HEK293 (cell line): ENCODE results near the gene MCU.
A peak's percentile ranks its signal among the peaks of the same experiment; 100 is the strongest.

ENCODE experiments used
- BCL11A ChIP-seq: fragments of 450-650 bp; formaldehyde crosslinking; IDR thresholded peaks from 2 replicates; pipeline ENCODE4 v1.5.1; 2016; ENCODE audit warnings: low read depth, missing biosample characterization, missing genetic modification characterization
- KLF10 ChIP-seq: fragments of 450-650 bp; IDR thresholded peaks from 2 replicates; pipeline ENCODE4 v1.5.1; 2018; ENCODE audit warnings: missing biosample characterization, mild to moderate bottlenecking, missing genetic modification characterization
- MEIS1 ChIP-seq: sonication (generic); formaldehyde crosslinking; IDR thresholded peaks from 2 replicates; pipeline ENCODE4 v1.8.1; 2022; ENCODE audit warnings: missing genetic modification reagents, mild to moderate bottlenecking, borderline replicate concordance
- MZF1 ChIP-seq: fragments of 450-650 bp; formaldehyde crosslinking; IDR thresholded peaks from 2 replicates; pipeline ENCODE4 v1.5.1; 2017; ENCODE audit warnings: missing biosample characterization, missing genetic modification characterization, borderline replicate concordance
- ZFP3 ChIP-seq: fragments of 450-650 bp; formaldehyde crosslinking; IDR thresholded peaks from 2 replicates; pipeline ENCODE4 v1.5.1; 2016; ENCODE audit warnings: low read depth, missing biosample characterization, missing genetic modification characterization
- ZNF10 ChIP-seq: fragments of 450-650 bp; formaldehyde crosslinking; IDR thresholded peaks from 2 replicates; pipeline ENCODE4 v1.5.1; 2017; ENCODE audit warnings: missing biosample characterization, missing genetic modification characterization
- ZNF132 ChIP-seq: fragments of 450-650 bp; formaldehyde crosslinking; IDR thresholded peaks from 2 replicates; pipeline ENCODE4 v1.5.1; 2017; ENCODE audit warnings: missing biosample characterization, missing genetic modification characterization, borderline replicate concordance
- ZNF558 ChIP-seq: fragments of 450-650 bp; formaldehyde crosslinking; IDR thresholded peaks from 2 replicates; pipeline ENCODE4 v1.5.1; 2016; ENCODE audit warnings: missing biosample characterization, missing genetic modification characterization
- ZNF664 ChIP-seq: fragments of 450-650 bp; formaldehyde crosslinking; IDR thresholded peaks from 2 replicates; pipeline ENCODE4 v1.5.1; 2016; ENCODE audit warnings: missing biosample characterization, missing genetic modification characterization
- ZNF843 ChIP-seq: fragments of 450-650 bp; formaldehyde crosslinking; IDR thresholded peaks from 2 replicates; pipeline ENCODE4 v1.5.1; 2016; ENCODE audit warnings: missing biosample characterization, missing genetic modification characterization
- ZXDB ChIP-seq: fragments of 450-650 bp; formaldehyde crosslinking; IDR thresholded peaks from 2 replicates; pipeline ENCODE4 v1.5.1; 2016; ENCODE audit warnings: missing biosample characterization, missing genetic modification characterization
- TF ChIP-seq, protein P1 (sequence below): fragments of 450-650 bp; formaldehyde crosslinking; IDR thresholded peaks from 2 replicates; pipeline ENCODE4 v1.5.1; 2016; ENCODE audit warnings: missing biosample characterization, missing genetic modification characterization
- TF ChIP-seq, protein P2 (sequence below): fragments of 450-650 bp; formaldehyde crosslinking; IDR thresholded peaks from 2 replicates; pipeline ENCODE4 v1.5.0; 2017; ENCODE audit warnings: missing biosample characterization, missing genetic modification characterization, borderline replicate concordance
- TF ChIP-seq, protein P3 (sequence below): fragments of 450-650 bp; formaldehyde crosslinking; IDR thresholded peaks from 2 replicates; pipeline ENCODE4 v1.5.1; 2016; ENCODE audit warnings: missing biosample characterization, missing genetic modification characterization
- TF ChIP-seq, protein P4 (sequence below): fragments of 450-650 bp; formaldehyde crosslinking; IDR thresholded peaks from 2 replicates; pipeline ENCODE4 v1.5.1; 2016; ENCODE audit warnings: missing biosample characterization, missing genetic modification characterization
- TF ChIP-seq, protein P5 (sequence below): fragments of 450-650 bp; formaldehyde crosslinking; IDR thresholded peaks from 2 replicates; pipeline ENCODE4 v1.5.1; 2016; ENCODE audit warnings: missing biosample characterization, missing genetic modification characterization, borderline replicate concordance
- TF ChIP-seq, protein P6 (sequence below): fragments of 450-650 bp; IDR thresholded peaks from 2 replicates; pipeline ENCODE4 v1.5.1; 2018; ENCODE audit warnings: missing biosample characterization, missing genetic modification characterization
- TF ChIP-seq, protein P7 (sequence below): fragments of 450-650 bp; formaldehyde crosslinking; IDR thresholded peaks from 2 replicates; pipeline ENCODE4 v1.5.1; 2016; ENCODE audit warnings: missing biosample characterization, missing genetic modification characterization
- TF ChIP-seq, protein P8 (sequence below): fragments of 450-650 bp; formaldehyde crosslinking; IDR thresholded peaks from 2 replicates; pipeline ENCODE4 v1.5.1; 2016; ENCODE audit warnings: missing biosample characterization, missing genetic modification characterization

MCU gene

DNA sequence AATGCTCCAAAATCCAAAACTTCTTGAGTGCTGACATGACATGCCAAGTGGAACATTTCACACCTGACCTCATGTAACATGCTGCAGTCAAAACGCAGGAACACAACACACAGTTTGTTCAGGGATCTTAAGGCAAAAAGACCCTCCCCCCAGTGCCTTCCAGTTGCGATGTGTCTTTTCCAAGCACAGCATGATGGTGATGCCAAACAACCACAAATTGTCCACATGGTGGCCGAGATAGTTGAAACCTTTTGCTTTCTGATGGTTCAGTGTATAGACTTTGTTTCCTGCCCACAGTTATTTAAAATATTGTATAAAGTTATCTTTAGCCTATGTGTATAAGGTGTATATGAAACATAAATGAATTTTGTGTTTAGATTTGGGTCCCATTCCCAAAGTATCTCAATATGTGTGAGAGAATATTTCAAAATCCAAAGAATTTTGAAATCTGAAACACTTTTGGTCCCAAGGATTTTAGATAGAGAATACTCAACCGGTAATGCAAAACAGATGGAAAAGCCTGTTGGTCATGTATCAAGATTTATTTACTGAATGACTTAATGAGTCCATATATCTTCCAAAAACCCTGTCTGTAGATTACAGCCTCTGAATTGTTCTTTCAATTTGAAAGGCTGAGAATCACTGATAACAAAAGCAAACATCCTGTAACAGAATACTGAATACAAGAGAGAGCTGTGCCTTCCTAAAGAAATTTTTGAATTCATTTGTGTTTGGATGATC is 108.2 kb downstream of the MCU start (continued):
- TF ChIP-seq, protein P1, sequence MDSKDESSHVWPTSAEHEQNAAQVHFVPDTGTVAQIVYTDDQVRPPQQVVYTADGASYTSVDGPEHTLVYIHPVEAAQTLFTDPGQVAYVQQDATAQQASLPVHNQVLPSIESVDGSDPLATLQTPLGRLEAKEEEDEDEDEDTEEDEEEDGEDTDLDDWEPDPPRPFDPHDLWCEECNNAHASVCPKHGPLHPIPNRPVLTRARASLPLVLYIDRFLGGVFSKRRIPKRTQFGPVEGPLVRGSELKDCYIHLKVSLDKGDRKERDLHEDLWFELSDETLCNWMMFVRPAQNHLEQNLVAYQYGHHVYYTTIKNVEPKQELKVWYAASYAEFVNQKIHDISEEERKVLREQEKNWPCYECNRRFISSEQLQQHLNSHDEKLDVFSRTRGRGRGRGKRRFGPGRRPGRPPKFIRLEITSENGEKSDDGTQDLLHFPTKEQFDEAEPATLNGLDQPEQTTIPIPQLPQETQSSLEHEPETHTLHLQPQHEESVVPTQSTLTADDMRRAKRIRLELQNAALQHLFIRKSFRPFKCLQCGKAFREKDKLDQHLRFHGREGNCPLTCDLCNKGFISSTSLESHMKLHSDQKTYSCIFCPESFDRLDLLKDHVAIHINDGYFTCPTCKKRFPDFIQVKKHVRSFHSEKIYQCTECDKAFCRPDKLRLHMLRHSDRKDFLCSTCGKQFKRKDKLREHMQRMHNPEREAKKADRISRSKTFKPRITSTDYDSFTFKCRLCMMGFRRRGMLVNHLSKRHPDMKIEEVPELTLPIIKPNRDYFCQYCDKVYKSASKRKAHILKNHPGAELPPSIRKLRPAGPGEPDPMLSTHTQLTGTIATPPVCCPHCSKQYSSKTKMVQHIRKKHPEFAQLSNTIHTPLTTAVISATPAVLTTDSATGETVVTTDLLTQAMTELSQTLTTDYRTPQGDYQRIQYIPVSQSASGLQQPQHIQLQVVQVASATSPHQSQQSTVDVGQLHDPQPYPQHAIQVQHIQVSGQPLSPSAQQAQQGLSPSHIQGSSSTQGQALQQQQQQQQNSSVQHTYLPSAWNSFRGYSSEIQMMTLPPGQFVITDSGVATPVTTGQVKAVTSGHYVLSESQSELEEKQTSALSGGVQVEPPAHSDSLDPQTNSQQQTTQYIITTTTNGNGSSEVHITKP: no peak
- 0 out of 2 replicates have a peak, but pooled peaks have one; percentile 31 for TF ChIP-seq ZNF558 (tag by site-specific recombination)
- 0 out of 2 replicates have a peak, but pooled peaks have one; percentile 60 for TF ChIP-seq MZF1 (tag by site-specific recombination)
- TF ChIP-seq, protein P2, sequence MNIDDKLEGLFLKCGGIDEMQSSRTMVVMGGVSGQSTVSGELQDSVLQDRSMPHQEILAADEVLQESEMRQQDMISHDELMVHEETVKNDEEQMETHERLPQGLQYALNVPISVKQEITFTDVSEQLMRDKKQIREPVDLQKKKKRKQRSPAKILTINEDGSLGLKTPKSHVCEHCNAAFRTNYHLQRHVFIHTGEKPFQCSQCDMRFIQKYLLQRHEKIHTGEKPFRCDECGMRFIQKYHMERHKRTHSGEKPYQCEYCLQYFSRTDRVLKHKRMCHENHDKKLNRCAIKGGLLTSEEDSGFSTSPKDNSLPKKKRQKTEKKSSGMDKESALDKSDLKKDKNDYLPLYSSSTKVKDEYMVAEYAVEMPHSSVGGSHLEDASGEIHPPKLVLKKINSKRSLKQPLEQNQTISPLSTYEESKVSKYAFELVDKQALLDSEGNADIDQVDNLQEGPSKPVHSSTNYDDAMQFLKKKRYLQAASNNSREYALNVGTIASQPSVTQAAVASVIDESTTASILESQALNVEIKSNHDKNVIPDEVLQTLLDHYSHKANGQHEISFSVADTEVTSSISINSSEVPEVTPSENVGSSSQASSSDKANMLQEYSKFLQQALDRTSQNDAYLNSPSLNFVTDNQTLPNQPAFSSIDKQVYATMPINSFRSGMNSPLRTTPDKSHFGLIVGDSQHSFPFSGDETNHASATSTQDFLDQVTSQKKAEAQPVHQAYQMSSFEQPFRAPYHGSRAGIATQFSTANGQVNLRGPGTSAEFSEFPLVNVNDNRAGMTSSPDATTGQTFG: no peak
- no peak; the same call in 1 of the 2 replicates for TF ChIP-seq ZFP3 (tag by site-specific recombination)
- peak; percentile 99 for TF ChIP-seq ZNF843 (tag by site-specific recombination)
- TF ChIP-seq, protein P3, sequence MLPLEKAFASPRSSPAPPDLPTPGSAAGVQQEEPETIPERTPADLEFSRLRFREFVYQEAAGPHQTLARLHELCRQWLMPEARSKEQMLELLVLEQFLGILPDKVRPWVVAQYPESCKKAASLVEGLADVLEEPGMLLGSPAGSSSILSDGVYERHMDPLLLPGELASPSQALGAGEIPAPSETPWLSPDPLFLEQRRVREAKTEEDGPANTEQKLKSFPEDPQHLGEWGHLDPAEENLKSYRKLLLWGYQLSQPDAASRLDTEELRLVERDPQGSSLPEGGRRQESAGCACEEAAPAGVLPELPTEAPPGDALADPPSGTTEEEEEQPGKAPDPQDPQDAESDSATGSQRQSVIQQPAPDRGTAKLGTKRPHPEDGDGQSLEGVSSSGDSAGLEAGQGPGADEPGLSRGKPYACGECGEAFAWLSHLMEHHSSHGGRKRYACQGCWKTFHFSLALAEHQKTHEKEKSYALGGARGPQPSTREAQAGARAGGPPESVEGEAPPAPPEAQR (tag by site-specific recombination): no peak
- TF ChIP-seq, protein P4, sequence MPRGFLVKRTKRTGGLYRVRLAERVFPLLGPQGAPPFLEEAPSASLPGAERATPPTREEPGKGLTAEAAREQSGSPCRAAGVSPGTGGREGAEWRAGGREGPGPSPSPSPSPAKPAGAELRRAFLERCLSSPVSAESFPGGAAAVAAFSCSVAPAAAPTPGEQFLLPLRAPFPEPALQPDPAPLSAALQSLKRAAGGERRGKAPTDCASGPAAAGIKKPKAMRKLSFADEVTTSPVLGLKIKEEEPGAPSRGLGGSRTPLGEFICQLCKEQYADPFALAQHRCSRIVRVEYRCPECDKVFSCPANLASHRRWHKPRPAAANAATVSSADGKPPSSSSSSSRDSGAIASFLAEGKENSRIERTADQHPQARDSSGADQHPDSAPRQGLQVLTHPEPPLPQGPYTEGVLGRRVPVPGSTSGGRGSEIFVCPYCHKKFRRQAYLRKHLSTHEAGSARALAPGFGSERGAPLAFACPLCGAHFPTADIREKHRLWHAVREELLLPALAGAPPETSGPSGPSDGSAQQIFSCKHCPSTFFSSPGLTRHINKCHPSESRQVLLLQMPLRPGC (tag by site-specific recombination): peak; percentile 98
- TF ChIP-seq ZNF10 (tag by site-specific recombination): no peak
- TF ChIP-seq KLF10 (tag by site-specific recombination): peak; percentile 70; the same call in 1 of the 2 replicates
- TF ChIP-seq BCL11A (tag by site-specific recombination): peak; percentile 97
- TF ChIP-seq ZNF132 (tag by site-specific recombination): no peak
- TF ChIP-seq, protein P5, sequence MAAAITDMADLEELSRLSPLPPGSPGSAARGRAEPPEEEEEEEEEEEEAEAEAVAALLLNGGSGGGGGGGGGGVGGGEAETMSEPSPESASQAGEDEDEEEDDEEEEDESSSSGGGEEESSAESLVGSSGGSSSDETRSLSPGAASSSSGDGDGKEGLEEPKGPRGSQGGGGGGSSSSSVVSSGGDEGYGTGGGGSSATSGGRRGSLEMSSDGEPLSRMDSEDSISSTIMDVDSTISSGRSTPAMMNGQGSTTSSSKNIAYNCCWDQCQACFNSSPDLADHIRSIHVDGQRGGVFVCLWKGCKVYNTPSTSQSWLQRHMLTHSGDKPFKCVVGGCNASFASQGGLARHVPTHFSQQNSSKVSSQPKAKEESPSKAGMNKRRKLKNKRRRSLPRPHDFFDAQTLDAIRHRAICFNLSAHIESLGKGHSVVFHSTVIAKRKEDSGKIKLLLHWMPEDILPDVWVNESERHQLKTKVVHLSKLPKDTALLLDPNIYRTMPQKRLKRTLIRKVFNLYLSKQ (tag by site-specific recombination): peak; percentile 10; the same call in 1 of the 2 replicates
- TF ChIP-seq, protein P6, sequence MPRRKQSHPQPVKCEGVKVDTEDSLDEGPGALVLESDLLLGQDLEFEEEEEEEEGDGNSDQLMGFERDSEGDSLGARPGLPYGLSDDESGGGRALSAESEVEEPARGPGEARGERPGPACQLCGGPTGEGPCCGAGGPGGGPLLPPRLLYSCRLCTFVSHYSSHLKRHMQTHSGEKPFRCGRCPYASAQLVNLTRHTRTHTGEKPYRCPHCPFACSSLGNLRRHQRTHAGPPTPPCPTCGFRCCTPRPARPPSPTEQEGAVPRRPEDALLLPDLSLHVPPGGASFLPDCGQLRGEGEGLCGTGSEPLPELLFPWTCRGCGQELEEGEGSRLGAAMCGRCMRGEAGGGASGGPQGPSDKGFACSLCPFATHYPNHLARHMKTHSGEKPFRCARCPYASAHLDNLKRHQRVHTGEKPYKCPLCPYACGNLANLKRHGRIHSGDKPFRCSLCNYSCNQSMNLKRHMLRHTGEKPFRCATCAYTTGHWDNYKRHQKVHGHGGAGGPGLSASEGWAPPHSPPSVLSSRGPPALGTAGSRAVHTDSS (tag by site-specific recombination): no peak
- TF ChIP-seq, protein P7, sequence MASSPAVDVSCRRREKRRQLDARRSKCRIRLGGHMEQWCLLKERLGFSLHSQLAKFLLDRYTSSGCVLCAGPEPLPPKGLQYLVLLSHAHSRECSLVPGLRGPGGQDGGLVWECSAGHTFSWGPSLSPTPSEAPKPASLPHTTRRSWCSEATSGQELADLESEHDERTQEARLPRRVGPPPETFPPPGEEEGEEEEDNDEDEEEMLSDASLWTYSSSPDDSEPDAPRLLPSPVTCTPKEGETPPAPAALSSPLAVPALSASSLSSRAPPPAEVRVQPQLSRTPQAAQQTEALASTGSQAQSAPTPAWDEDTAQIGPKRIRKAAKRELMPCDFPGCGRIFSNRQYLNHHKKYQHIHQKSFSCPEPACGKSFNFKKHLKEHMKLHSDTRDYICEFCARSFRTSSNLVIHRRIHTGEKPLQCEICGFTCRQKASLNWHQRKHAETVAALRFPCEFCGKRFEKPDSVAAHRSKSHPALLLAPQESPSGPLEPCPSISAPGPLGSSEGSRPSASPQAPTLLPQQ (tag by site-specific recombination): 0 out of 2 replicates have a peak, but pooled peaks have one; percentile 50
- peak; percentile 53; the same call in 1 of the 2 replicates for TF ChIP-seq ZNF664 (tag by site-specific recombination)
- no peak for TF ChIP-seq MEIS1 (CRISPR knock-in tag)
- TF ChIP-seq ZXDB (tag by site-specific recombination): peak; percentile 97
- TF ChIP-seq, protein P8, sequence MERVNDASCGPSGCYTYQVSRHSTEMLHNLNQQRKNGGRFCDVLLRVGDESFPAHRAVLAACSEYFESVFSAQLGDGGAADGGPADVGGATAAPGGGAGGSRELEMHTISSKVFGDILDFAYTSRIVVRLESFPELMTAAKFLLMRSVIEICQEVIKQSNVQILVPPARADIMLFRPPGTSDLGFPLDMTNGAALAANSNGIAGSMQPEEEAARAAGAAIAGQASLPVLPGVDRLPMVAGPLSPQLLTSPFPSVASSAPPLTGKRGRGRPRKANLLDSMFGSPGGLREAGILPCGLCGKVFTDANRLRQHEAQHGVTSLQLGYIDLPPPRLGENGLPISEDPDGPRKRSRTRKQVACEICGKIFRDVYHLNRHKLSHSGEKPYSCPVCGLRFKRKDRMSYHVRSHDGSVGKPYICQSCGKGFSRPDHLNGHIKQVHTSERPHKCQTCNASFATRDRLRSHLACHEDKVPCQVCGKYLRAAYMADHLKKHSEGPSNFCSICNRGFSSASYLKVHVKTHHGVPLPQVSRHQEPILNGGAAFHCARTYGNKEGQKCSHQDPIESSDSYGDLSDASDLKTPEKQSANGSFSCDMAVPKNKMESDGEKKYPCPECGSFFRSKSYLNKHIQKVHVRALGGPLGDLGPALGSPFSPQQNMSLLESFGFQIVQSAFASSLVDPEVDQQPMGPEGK: no peak
